ENCODE data around the gene NAPSA.
A peak's percentile ranks its signal among the peaks of the same experiment; 100 is the strongest.

The NAPSA gene

GRCh38 chr19:50333737-50334617 lies 31.5 kb downstream of the NAPSA start:
- H3K27ac ChIP-seq, result no peak overlapping the region
- H3K4me3 ChIP-seq (IDR thresholded peaks at IDR 0.05; ENCODE audit: insufficient read depth, low read depth, low read length), result no peak overlapping the region
- H3K9ac ChIP-seq, result no peak overlapping the region

GRCh38 chr19:50333235-50333736 lies 32.2 kb downstream of the NAPSA start:
- Histone ChIP-seq H3K4me1 (ENCODE audit: low read depth, poor library complexity, severe bottlenecking) (no peaks in the 10 kb centered on the region), H3K4me2 (peak overlapping the region; percentile 36), H3K36me3 (ENCODE audit: insufficient read depth) (no peaks in the 10 kb centered on the region), H3K9ac (no peak overlapping the region), H2AFZ (ENCODE audit: low read depth) (peak overlapping the region; percentile 71), H4K20me1 (ENCODE audit: insufficient read depth) (no peaks in the 10 kb centered on the region), H3K27me3 (ENCODE audit: insufficient read depth, low read depth) (peaks cover 27% of the 10 kb centered on the region), H3K79me2 (ENCODE audit: insufficient read depth, low read depth) (no peaks in the 10 kb centered on the region), H3K4me3 (IDR thresholded peaks at IDR 0.05; ENCODE audit: insufficient read depth, low read depth, low read length) (no peak overlapping the region), H3K27ac (no peak overlapping the region)
- TF ChIP-seq CTCF (conservative IDR thresholded peaks at IDR 0.05; ENCODE audit: low read depth, low read length), result no peak

More at GRCh38 chr19:50333737-50334617, 31.5 kb downstream of the NAPSA start:
- no peak for TF ChIP-seq CTCF (conservative IDR thresholded peaks at IDR 0.05; ENCODE audit: low read depth, low read length)
- Histone ChIP-seq H4K20me1 (ENCODE audit: insufficient read depth) (no peaks in the 10 kb centered on the region), H3K36me3 (ENCODE audit: insufficient read depth) (no peaks in the 10 kb centered on the region), H3K27me3 (ENCODE audit: insufficient read depth, low read depth) (peaks cover 28% of the 10 kb centered on the region), H3K4me2 (peak overlapping the region; percentile 36), H3K4me1 (ENCODE audit: low read depth, poor library complexity, severe bottlenecking) (no peaks in the 10 kb centered on the region), H2AFZ (ENCODE audit: low read depth) (peak overlapping the region; percentile 71), H3K79me2 (ENCODE audit: insufficient read depth, low read depth) (no peaks in the 10 kb centered on the region)

DNA sequence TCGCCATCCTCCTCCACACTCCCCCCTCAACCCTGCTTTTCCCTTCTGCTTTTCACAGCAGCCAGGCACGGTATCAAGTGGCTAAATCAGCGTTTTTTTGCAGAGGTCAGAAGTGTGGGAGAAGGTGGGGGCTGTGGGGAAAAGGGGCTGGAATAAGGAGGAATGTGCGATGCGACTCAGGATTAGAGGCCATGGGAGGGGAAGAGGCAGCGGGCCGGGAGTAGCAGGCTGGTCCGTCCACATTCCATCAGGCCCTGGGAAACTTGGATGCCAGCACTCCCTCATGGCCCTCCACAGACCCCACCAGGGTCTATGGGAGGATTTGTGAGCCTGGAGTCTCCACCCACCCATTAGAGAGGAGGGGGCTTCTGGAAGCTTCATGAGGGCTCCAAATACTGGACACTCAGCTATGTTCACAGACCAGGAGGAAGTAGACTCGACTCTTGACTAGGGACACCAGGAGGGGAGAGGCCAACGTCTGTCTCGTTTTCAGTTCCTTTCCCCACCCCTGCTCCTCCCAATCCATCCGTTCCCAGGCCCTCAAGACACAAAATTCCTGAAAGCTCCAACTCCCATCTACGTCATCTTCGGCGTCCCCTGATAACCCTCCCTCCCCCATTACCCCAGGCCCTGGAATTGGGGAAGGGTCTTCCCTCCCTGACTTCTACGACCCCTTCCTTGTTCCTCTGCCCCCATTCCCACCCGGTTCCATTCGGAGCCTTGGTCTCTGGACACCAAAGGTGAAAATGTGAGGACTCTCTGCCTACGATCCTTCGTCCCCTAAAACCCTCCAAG lies 33.0 kb downstream of the NAPSA start:
- Histone ChIP-seq H4K20me1 (ENCODE audit: insufficient read depth) (no peaks in the 10 kb centered on the region), H3K27me3 (ENCODE audit: insufficient read depth, low read depth) (peaks cover 24% of the 10 kb centered on the region), H3K9ac (no peak overlapping the region), H3K4me3 (IDR thresholded peaks at IDR 0.05; ENCODE audit: insufficient read depth, low read depth, low read length) (no peak overlapping the region), H3K4me1 (ENCODE audit: low read depth, poor library complexity, severe bottlenecking) (no peaks in the 10 kb centered on the region), H2AFZ (ENCODE audit: low read depth) (no peak overlapping the region), H3K36me3 (ENCODE audit: insufficient read depth) (no peaks in the 10 kb centered on the region), H3K4me2 (no peak overlapping the region), H3K79me2 (ENCODE audit: insufficient read depth, low read depth) (no peaks in the 10 kb centered on the region), H3K27ac (no peak overlapping the region)
- no peak for TF ChIP-seq CTCF (conservative IDR thresholded peaks at IDR 0.05; ENCODE audit: low read depth, low read length)

DNA sequence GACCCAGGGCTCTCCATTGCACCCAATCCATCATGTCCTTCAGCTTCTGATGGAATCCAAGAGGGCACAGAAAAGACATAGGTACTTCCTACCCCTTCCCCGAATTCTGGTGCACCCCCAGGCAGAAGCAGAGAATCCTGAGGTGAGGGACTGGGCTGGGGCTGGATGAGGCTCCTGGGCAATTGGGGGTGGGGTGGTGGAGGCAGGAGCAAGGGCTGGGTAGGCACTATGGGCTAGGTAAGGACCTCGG lies 33.5 kb downstream of the NAPSA start:
- Histone ChIP-seq H3K4me1 (ENCODE audit: low read depth, poor library complexity, severe bottlenecking) (no peaks in the 10 kb centered on the region), H3K4me3 (IDR thresholded peaks at IDR 0.05; ENCODE audit: insufficient read depth, low read depth, low read length) (no peak overlapping the region)

More for the DNA sequence above, 33.5 kb downstream of the NAPSA start:
- H4K20me1 ChIP-seq (ENCODE audit: insufficient read depth), result no peaks in the 10 kb centered on the region
- H3K27me3 ChIP-seq (ENCODE audit: insufficient read depth, low read depth), result peaks cover 26% of the 10 kb centered on the region
- H3K4me2 ChIP-seq, result no peak overlapping the region
- no peak overlapping the region for H3K9ac ChIP-seq
- no peak overlapping the region for H2AFZ ChIP-seq (ENCODE audit: low read depth)
- H3K27ac ChIP-seq, result no peak overlapping the region
- no peaks in the 10 kb centered on the region for H3K36me3 ChIP-seq (ENCODE audit: insufficient read depth)
- no peak for TF ChIP-seq CTCF (conservative IDR thresholded peaks at IDR 0.05; ENCODE audit: low read depth, low read length)
- H3K79me2 ChIP-seq (ENCODE audit: insufficient read depth, low read depth), result no peaks in the 10 kb centered on the region
